IPS-NIHi7 (cell line): ENCODE measurements around the gene FCHSD2.

Experiments used
- DNase-seq: peaks from one replicate; pipeline ENCODE4 v3.0.0; 2012; ENCODE audit warnings: mixed read lengths; ENCODE audit errors: extremely low spot score

FCHSD2 gene

DNA sequence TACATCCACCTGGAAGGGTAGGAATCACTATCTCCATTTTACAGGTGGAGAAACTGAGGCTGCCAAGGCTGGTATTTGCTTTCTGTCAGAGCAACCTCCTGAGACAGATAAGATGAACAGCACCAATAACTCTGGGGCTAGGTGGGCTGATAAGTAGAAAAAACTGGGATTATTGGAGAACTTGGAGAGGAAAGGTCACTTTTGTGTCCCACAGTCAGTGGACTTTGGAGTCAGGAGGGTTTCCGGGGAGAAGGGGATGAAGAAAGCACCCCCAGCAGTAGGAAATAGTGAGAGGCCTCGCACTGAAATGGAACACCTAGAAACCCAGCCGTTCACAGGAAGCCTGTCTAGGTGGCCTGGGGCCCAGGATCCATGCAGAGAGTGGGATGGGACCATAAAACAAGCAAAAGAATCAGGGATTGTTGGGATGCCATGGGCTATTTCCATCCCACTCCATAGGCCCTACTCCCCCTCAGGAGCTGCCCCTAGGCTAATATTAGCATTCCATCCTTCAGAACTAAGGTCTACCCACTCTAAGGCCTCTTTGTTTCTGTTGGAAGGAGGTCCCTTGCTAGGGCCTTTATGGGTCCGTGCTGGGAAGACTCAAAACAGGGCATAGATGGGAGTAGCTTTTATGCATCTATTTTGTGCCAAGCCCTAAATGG is 31.0 kb upstream of the FCHSD2 start:
- no peak for DNase-seq

DNA sequence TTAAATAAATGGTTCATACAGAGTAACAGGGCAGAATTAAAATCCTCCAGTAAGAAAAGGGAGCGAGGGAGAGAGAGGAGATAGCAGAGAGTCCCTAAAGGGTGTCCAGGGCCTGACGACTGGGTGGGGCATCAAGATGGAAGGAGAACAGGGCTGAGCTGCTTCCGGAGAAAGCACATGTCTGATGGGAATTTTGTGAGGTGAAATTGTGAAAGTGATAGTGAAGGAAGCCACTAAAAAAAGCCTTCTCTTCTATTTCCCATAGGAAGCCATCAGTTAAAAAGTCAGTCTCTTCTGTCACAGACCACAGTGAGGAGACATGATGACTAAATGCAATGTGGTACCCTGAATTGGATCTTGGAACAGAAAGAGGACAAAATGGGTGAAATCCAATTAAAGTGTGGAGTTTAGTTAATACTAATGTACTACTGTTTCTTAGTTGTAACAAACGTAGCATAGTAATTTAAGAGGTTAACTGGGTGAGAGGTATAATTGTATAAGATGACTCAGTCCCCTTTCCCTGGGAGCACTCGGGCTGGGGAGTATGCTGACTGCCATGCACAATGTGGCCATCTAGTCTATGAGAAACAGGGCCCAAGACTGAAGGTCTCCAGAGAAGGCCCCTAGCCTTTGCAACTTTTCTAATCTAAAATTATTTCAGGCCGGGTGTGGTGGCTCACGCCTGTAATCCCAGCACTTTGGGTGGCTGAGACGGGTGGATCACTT is 29.5 kb upstream of the FCHSD2 start:
- DNase-seq, result no peak

DNA sequence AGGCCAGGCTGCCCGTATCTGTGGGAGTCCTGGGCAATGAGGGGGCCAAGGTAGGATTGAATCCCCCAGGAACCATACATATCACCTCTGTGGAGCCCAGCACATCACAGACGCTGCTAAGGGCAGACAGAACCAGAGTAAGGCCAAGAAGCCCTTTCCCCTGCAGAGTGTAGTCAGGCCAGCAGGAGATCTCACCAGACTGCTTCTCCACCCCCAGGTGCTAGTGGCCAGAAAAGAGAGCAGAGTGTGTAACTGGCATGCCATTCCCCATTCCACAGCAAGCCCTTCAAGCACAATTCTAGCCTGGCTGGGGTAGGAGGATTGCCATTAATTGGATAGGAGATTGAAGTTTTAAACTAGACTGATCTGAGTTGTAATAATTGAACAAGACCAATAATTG is 28.0 kb upstream of the FCHSD2 start:
- DNase-seq, result no peak

DNA sequence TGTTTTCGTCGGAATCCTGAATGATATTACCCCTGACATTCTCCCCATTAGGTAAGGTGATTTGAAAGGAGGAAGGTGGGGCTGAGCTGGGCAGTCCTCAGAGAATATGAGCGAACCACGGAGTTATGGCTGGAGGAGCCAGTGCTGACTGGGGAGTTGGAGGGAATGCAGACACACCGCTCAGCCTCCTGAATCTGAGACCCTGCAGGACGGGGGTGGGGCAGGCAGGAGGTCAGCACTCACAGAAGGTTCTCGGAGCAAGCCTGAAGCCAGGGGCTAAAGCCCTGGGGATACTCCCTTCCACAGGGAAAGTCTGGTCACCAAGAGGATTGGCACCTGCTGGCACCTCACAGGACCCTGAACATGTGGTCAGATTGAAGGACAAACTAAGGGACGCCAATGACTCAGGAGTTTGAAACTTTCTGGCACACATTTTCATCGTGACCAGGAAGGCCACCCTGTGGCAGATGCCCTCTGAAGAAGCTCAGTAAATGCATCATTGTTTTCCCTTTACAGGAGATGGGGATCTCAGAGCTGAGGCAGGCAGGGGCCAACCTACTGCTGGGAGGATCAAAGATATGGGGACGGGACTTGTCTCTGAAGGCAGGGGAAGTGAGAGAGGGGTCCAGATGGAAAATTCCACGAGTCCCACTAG is 26.9 kb upstream of the FCHSD2 start:
- no peak for DNase-seq

DNA sequence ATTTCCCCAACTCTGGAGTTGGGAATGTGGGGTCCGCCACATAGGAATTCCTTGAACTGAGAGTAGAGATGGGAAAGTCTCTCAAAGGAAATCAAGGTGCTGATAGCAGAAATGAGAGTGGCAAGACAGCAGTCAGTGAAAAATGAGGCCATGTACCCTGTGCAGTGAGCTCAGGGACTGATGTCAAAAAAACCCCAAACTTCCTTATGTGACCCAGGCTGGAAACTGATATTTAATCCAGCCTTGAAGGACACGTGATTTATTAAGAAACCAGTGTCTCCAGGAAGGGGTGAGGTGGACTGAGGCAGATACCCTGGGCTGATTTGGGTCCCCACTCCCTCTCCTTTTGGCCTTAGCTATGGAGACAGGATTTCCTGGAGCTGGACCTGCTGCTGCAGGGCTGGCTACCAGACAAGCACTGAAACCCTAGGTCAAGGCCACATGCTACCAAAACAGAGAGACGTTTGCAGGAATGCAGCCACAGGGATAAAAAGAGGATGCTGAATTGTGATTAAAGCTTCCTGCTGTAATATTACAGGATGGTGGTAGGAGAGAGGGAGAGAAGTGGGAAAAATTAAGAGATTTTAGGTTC is 25.3 kb upstream of the FCHSD2 start:
- DNase-seq, result no peak

DNA sequence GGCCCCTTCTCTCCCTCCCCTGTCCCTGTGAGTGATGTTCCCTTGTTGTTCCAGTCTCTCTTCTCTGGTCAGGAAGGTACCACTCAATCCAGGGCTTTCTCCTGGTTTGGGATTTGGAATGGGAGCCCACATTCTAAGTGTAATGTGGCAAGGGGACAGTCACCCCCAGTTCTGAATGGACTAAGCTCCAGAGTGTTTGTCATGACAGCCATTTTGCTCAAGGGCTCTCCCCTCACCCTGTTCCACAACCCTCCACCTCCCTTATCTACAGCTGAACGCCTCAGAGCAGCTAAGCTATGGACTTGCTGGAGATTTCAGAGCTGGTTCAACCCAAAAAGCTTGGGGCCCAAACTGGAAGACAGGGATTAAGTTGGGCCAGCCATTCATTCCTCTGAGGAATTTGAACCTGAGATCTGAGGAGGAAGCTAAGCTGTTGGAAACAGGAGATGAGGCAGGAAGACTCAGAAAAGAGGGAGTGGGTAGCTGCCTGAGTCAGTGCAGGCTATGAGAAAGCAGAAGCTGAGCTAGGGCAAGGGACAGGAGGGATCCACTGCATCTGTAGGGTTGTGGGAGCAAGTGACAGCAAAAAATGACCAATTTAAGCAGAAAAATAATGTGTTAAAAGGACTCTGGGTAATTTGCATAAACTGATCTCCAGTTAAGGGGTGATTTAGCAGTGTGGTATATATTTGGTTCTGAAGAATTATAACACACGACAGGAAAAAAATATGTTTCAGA is 22.9 kb upstream of the FCHSD2 start:
- no peak for DNase-seq

- DNase-seq, result no peak
These were observed 21.6 kb upstream of the FCHSD2 start for GRCh38 chr11:73163638-73164174.

GRCh38 chr11:73162196-73162740 is 20.1 kb upstream of the FCHSD2 start:
- DNase-seq, result no peak

GRCh38 chr11:73160005-73160760 is 18.1 kb upstream of the FCHSD2 start:
- no peak for DNase-seq

DNA sequence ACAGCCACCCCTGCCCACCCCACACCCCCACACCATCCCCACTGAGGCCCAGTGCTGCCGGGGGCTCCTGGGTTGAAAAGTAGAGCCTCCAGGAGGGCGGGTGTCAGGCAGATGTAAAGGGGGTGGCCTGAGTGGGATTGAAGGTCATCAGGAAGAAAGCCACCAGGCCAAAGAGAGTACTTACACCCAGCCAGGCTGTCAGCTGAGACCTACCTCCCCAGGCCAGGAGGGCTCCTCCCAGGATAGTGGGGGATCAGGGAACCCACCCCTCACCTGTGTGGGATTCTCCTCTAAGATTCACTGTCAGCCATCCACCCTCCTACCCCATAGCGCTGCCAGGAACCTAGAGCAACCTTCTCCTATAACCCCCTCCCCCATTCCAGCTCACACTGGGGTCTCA is 17.2 kb upstream of the FCHSD2 start:
- DNase-seq, result no peak

- DNase-seq, result no peak
These were observed 16.4 kb upstream of the FCHSD2 start for GRCh38 chr11:73158356-73159051.

DNA sequence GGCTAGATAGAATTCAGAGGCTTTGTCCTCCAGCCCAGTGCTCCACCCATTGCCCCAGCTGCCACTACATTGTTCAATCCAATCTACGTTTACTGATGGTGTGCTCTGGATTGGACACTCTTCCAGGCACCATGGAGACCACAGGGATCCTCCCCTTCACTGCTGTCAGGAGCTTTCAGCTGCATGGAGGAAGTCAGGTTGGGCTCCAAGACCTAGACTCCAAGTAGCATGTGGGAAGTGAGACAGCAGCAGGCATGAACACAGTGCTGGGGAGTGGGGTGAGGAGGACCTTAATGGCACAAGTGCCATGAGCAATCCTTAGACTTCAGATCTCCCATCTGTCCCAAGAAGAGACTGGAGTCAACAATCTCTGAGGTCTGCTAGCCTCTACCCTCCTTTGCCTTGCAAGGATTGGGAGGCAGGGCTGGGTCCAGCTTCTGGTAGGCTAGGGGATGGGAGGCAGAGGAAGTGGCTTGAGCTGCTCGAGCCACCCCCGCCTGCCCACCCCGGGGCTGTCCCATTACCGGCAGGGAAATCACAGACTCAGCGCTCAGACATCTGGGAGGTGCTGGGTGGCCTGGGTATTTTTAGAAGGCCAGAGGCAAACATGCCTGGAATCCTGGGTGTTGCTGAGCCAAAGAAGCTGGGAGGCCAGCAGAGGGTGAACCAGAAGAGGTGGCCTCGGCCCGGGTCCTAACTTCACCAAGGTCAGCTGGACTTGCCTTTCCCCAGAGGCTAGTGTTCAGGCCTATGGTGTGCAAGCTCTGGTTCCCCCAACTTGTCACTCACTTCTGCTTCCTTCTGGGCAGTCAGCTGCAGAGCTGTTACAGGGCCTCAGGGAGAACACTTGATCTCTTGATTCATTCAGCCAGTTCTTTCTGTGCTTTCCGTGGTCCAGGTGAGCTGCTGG is 15.2 kb upstream of the FCHSD2 start:
- no peak for DNase-seq

DNA sequence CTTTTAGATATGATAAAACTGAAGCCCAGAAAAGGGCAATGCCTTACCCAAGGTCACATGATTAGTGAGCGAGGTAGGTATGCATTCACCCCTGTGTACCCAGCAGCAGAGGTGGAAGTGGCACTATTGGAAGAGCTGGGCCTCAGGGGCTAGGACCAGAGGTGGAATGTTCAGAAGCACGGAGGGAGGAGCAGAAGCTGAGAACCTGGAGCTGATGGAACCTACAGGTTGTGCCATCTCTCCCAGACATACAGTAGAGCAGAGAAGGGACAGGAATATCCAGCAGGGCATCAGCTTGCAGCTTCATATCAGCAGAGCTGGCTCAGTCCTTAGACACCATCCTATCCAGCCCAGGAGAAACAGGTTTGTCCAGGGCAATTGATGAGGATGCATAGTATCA is 14.6 kb upstream of the FCHSD2 start:
- no peak for DNase-seq

DNA sequence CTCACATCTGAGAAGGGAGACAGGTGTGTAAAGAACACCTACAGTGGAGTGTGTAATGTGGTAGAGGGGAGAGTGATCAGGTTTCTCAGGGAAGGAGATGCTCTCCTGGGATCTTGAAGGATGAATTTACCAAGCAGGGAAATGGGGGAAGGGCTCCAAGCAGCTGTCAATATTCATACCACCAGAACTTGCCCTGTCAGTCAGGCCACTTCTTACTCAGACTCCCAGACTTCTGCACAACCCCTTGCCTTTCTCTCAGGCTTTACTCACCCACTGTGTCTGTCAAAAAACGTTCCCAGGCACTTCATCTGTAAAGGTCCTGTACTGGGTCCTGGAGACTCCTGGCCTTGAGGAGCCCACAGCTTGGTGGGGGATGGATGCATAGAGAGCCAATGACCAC is 14.0 kb upstream of the FCHSD2 start:
- DNase-seq, result no peak

- no peak for DNase-seq
These were observed 13.0 kb upstream of the FCHSD2 start for GRCh38 chr11:73155102-73155501.

DNA sequence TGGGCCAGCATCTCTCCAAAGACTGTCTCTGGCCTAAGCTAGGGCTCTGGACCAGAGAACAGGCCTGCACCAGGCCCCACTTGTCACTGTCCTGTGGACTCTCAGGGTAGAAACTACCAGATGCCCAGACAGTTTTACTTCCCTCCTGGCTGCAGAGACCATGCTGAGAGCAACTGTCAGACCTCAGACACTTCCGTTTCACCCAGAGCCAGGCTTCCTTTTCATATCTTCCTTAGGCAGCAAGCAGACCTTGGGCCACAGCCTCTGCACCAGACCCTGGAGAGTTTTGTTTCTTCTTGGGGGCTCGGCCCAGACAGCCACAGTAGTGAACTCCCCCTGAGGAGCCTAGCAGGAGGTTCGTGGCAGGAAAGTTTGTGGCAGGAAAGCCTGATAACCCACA is 12.1 kb upstream of the FCHSD2 start:
- DNase-seq, result no peak

DNA sequence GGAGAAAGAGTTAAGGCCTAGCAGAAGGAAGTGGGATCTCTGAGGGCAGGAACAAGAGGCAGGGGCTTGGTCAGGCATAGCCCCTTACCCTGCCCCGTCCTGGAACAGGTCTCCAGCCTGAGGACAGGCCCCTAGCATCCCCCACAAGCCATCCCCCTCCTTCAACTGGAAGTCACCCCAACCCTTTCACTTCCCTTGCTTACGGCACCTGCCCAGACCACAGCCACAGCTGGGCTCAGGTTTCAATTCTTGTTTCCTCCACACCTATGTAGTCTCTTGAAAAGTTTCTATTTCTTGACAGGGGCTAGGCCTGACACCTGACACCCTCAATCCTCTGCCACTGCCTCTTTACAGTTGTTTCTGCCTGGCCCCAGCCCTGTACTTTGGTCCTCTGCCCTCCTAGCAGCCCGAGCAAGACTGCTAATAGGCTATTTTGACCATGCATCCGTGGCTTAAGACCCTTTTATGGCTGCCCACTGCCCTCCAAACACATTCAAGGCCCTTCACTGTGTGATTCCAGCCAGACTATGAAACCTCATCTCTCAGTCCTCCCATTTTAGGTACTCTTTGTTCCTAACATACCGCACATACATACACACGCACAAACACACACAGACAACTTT is 10.9 kb upstream of the FCHSD2 start:
- no peak for DNase-seq

DNA sequence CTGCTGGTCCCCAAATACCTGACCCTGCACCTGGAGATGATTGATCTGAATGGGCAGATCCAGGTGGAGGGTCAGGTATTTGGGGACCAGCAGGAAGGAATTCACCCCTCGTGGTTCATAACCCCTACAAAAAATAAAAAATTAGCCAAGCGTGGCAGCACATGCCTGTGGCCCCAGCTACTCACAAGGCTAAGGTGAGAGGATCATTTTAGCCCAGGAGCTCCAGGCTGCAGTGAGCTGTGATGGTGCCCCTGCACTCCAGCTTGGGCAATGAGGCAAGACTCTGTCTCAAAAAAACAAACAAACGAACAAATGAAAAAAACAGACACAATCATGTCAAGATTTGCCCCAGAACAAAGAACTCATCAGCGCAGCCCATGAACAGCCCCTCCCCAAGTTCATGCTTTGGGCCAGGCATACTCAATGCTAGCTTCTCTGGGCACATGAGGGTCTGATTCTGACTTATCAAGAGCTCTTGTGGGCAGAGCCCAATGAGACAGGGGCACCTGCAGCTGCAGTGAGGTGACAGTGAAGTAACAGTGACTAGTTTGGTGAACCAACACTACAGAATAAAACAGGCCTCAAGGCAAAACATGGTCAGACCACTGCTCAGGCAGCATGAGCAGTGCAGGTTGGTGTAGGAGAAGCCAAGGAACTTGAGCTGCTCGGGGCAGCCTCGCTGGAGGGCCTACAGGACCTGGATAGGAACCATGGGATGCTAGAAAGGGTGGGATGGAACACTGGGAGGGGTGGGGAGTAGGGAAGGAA is 10.2 kb upstream of the FCHSD2 start:
- DNase-seq, result no peak
